Epidermal melanocyte (primary cell): ENCODE results near the gene ZNF354B.
"Not testable (repeated sequence)": the region's sequence is repeated elsewhere in the genome, so short reads cannot be mapped to it uniquely, and the experiment has no call there.

Experiments used
- DNase-seq: peaks from one replicate; pipeline ENCODE4 v3.0.0; 2011; ENCODE audit warnings: low spot score; ENCODE audit not compliant: insufficient read length

ZNF354B gene

GRCh38 chr5:178883115-178883694, 23.5 kb downstream of the ZNF354B start:
- not testable (repeated sequence) for DNase-seq

- DNase-seq = no peak
Observed at GRCh38 chr5:178883815-178884430, 24.2 kb downstream of the ZNF354B start.

- no peak for DNase-seq
Observed at GRCh38 chr5:178895615-178896571, 36.1 kb downstream of the ZNF354B start, which contains the start of gene ZFP2. Gene ZFP2, plus strand, starts transcription at chr5:178895913. Its CDS starts 35,401 bp downstream, at chr5:178931314.

GRCh38 chr5:178899289-178899688, 39.5 kb downstream of the ZNF354B start:
- DNase-seq = no peak

GRCh38 chr5:178902849-178903248, 43.1 kb downstream of the ZNF354B start:
- no peak for DNase-seq

- no peak for DNase-seq
Observed at GRCh38 chr5:178931846-178932760, 72.3 kb downstream of the ZNF354B start.
